GM10248 (cell line): ENCODE results near the gene FKBP9.

ENCODE experiments used
- CTCF ChIA-PET: fragments of 300-600 bp; sonication (Branson Sonifier 250); formaldehyde crosslinking; extraction: SDS; loops from one replicate; lab custom pipeline; 2021; ENCODE audit warnings: antibody characterized with exemption; lab: Yijun Ruan, JAX
- POLR2A ChIA-PET: fragments of 350-650 bp; sonication (Branson Sonifier 250); formaldehyde crosslinking; extraction: SDS; loops from one replicate; lab custom pipeline; 2020; ENCODE audit warnings: antibody characterized with exemption; lab: Yijun Ruan, JAX
- DNase-seq: peaks from one replicate; pipeline ENCODE4 v3.0.0; 2012; ENCODE audit errors: extremely low spot score
- CTCF ChIP-seq: IDR thresholded peaks from 2 replicates; pipeline ENCODE4 v1.5.1; 2012; ENCODE audit warnings: mild to moderate bottlenecking, low read depth; ENCODE audit errors: extremely low read depth, missing control alignments, control extremely low read depth

The FKBP9 gene

DNA sequence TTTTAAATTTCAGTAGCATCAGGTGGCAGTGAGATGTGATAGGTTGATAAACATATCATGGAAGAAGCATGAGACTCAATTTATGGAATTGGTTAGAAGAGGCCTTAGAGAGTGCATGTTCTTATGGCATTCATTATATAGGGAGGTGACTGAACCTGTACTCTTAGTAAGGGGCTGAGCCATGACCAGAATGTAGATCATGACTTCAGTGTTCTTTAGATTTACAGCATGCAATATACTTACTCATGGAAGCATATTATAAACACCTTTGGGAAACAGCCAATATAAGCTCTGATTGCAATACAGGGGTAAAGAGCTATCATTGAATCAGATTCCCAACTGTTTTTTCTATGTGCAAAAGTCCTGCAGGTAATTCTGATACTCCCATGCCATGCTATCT is 55.1 kb downstream of the FKBP9 start:
- CTCF ChIA-PET, result interaction anchor here (1.1 to 2.0 kb wide), 2 partner anchors 13 to 69 kb away, joined by 3 to 7 read pairs; no protein-coding TSS in a partner anchor
- no peak for TF ChIP-seq CTCF
- POLR2A ChIA-PET, result no interaction called here
- DNase-seq, result no peak

- no peak for DNase-seq
- ChIA-PET POLR2A (no interaction called here), CTCF (interaction anchor here (2.0 to 2.4 kb wide), 2 partner anchors 9 to 13 kb away, joined by 6 to 7 read pairs; no protein-coding TSS in a partner anchor)
- TF ChIP-seq CTCF, result no peak
Measured at GRCh38 chr7:33024189-33024757, 67.0 kb downstream of the FKBP9 start.

- DNase-seq, result no peak
- ChIA-PET POLR2A (no interaction called here), CTCF (interaction anchor here (0.9 kb wide), 1 partner anchor 22 kb away, joined by 3 read pairs; no protein-coding TSS in a partner anchor)
- TF ChIP-seq CTCF, result no peak
Measured at GRCh38 chr7:33035776-33036175, 78.5 kb downstream of the FKBP9 start.

- CTCF ChIA-PET, result interaction anchor here (3.1 kb wide), 1 partner anchor 15 kb away, joined by 20 read pairs; no protein-coding TSS in a partner anchor
- no peak for DNase-seq
- POLR2A ChIA-PET, result interaction anchor here (0.7 kb wide), 1 partner anchor 22 kb away, joined by 3 read pairs; no protein-coding TSS in a partner anchor
- TF ChIP-seq CTCF, result no peak
Measured at GRCh38 chr7:33038639-33039038, 81.4 kb downstream of the FKBP9 start.

- DNase-seq, result peak; percentile 30
- CTCF ChIA-PET, result interaction anchor here (1.2 to 3.1 kb wide), 8 partner anchors 9 to 238 kb away, joined by 3 to 20 read pairs (median 4); no protein-coding TSS in a partner anchor
- no peak for TF ChIP-seq CTCF
- POLR2A ChIA-PET, result interaction anchor here (0.7 to 1.5 kb wide), 2 partner anchors 12 to 21 kb away, joined by 3 to 4 read pairs; no protein-coding TSS in a partner anchor
Measured at GRCh38 chr7:33039257-33039902, 82.1 kb downstream of the FKBP9 start.

GRCh38 chr7:33039903-33040292 is 82.7 kb downstream of the FKBP9 start:
- no peak for TF ChIP-seq CTCF
- ChIA-PET POLR2A (interaction anchor here (1.3 to 1.5 kb wide), 3 partner anchors 8 to 22 kb away, joined by 4 to 12 read pairs (median 4); partner anchors contain the start of gene NT5C3A), CTCF (interaction anchor here (0.8 to 3.2 kb wide), 10 partner anchors 9 to 239 kb away, joined by 3 to 20 read pairs (median 4); partner anchors contain the start of gene NT5C3A)
- no peak for DNase-seq
